GM20431 (cell line): Measurements from ENCODE around the gene HOXA11.

Experiments used
- in situ Hi-C: fragments of 300-500 bp; cut with MseI, MboI; formaldehyde crosslinking; loops from one replicate; pipeline ENCODE4 v1.15.0; 2020; ENCODE audit warnings: low sequenced_read_pairs; ENCODE audit not compliant: unreplicated experiment

The HOXA11 gene

GRCh38 chr7:27154369-27154768 lies 30.7 kb downstream of the HOXA11 start:
- in situ Hi-C loops = loop anchor here (25.0 kb wide), 2 partner anchors 767 to 1292 kb away; no protein-coding TSS in a partner anchor

- in situ Hi-C loops = loop anchor here (25.0 kb wide), 2 partner anchors 766 to 1291 kb away; no protein-coding TSS in a partner anchor
These were observed 31.5 kb downstream of the HOXA11 start for GRCh38 chr7:27153526-27153925.

GRCh38 chr7:27152816-27153442 lies 32.1 kb downstream of the HOXA11 start:
- in situ Hi-C loops = loop anchor here (25.0 kb wide), 2 partner anchors 766 to 1291 kb away; no protein-coding TSS in a partner anchor

- in situ Hi-C loops = loop anchor here (25.0 kb wide), 2 partner anchors 765 to 1290 kb away; no protein-coding TSS in a partner anchor
These were observed 32.9 kb downstream of the HOXA11 start, which contains the start of gene HOXA3 for GRCh38 chr7:27151931-27152815. Gene HOXA3 (minus strand): TSS chr7:27152583. CDS start chr7:27110640, 41,943 bp downstream.

GRCh38 chr7:27151341-27151930 lies 33.6 kb downstream of the HOXA11 start:
- in situ Hi-C loops = loop anchor here (25.0 kb wide), 2 partner anchors 764 to 1289 kb away; no protein-coding TSS in a partner anchor

GRCh38 chr7:27150568-27151340 lies 34.3 kb downstream of the HOXA11 start:
- in situ Hi-C loops = loop anchor here (25.0 kb wide), 2 partner anchors 763 to 1288 kb away; no protein-coding TSS in a partner anchor

- in situ Hi-C loops = loop anchor here (25.0 kb wide), 2 partner anchors 763 to 1288 kb away; no protein-coding TSS in a partner anchor
These were observed 35.0 kb downstream of the HOXA11 start for GRCh38 chr7:27149842-27150567.

GRCh38 chr7:27148756-27149641 lies 36.0 kb downstream of the HOXA11 start:
- in situ Hi-C loops = no loop called here

- in situ Hi-C loops = no loop called here
These were observed 36.8 kb downstream of the HOXA11 start for GRCh38 chr7:27148031-27148755.

GRCh38 chr7:27147199-27148030 lies 37.6 kb downstream of the HOXA11 start, which contains the start of gene HOXA6:
Gene HOXA6 (minus strand): TSS chr7:27147774. CDS start chr7:27147749, 25 bp downstream.
- in situ Hi-C loops = no loop called here

GRCh38 chr7:27146491-27147198 lies 38.4 kb downstream of the HOXA11 start:
- in situ Hi-C loops = no loop called here

GRCh38 chr7:27145914-27146412 lies 39.1 kb downstream of the HOXA11 start:
- in situ Hi-C loops = no loop called here

- in situ Hi-C loops = no loop called here
These were observed 39.7 kb downstream of the HOXA11 start for GRCh38 chr7:27145165-27145913.

GRCh38 chr7:27144781-27145164 lies 40.3 kb downstream of the HOXA11 start:
- in situ Hi-C loops = no loop called here
